Effector CD4-positive, alpha-beta T cell (primary cell): ENCODE measurements around the gene RANBP17.

ENCODE experiments used
- DNase-seq: peaks from one replicate; pipeline ENCODE4 v3.0.0-alpha.2; 2020

Gene RANBP17

DNA sequence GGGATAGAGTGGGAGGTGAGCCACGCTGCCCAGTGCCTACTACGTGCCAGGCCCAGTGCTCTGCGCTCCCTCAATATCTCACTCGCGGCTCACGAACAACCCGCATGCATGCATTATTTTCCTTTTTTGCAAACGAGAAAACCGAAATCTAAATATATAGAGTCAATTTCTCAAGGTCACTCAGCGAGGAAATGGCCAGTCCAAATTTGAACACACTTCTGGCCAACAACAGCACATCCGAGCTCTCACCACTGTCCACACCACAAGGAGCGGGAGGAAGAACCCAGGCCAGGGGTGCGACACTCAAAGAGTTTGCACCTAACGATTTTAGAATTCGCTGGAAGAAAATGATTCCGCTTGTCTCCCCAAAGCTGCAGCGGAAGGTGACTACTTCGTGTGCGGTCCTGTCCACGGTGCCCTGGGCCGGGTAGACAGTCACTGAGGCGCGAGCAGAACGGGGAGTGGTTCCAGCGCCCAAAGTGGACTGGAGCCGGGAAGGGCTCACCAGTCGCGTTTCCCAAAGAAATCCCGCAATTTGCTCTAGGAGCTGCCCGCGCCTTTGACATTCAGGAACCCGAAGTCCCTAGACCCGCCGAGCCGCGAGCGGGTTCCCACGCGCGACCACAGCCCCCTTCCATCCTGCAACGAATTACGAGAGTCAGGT lies 446.1 kb downstream of the RANBP17 start:
- DNase-seq: no peak

DNA sequence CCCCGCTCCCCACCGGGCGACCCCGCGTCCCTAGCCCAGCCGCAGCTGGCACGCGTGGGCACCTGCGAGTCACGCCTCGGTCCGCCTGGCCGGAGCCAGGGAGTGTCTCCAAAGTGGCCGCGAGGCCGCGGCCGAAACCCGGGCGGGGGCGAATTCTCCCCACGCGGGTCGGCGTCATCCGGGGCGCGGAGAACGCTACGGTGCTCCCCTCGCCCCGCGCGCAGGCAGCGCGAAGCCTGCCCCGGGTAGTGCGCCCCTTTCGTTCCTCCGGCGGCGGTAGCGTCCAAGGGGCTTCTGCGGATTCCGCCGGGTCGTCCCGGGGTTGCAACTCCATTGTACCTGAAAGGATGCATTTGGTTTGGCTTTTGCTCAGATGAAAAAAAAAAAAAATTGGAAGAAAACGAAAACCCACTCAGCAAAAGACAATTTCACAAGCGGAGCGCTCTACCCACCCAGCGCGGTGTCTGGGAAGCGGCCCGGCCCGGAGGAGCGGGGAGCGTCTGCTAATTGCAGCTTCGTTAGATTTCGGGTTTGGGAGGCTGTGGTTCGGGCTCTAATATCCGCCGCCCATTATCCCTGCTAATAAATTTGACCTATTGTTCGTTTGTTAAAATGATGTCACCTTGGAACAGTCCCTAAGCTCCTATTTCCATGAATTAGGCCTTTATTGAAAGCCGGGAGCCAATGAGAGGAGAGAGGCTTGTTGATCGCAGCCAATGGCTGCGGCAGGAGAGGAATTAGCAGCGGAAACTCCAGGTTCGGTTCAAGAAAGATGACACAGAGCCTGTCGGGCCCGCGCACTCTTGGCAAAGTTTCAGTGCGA lies 446.8 kb downstream of the RANBP17 start, which contains the start of gene TLX3:
Gene TLX3, plus strand, starts transcription at position 796 of the 823 bp plus-strand sequence. CDS start 118 bp downstream, outside the sequence.
- DNase-seq: no peak

- no peak for DNase-seq
These were observed 447.7 kb downstream of the RANBP17 start for GRCh38 chr5:171309276-171310211.

DNA sequence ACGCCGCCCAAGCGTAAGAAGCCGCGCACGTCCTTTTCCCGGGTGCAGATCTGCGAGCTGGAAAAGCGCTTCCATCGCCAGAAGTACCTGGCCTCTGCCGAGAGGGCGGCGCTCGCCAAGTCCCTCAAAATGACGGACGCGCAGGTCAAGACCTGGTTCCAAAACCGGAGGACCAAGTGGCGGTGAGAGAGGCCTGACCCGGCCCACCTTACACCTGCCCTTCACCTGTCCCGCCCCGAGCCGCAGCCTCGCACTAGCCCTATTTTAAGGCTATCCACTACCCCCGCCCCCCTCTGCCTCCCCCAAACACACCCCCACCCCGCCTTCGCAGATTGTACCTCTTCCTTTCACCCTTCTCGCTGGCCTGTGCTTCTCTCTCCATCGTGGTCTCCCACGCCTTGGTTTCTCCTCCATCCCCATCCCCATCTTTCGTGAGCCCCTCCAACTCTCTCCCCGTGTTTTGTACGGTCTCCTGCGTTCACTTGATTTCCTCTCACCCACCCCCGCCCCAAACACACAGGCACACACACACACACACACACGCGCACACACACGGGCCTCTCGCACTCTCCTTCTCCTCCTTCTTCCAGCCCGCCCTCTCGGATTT lies 448.5 kb downstream of the RANBP17 start:
- DNase-seq: no peak

DNA sequence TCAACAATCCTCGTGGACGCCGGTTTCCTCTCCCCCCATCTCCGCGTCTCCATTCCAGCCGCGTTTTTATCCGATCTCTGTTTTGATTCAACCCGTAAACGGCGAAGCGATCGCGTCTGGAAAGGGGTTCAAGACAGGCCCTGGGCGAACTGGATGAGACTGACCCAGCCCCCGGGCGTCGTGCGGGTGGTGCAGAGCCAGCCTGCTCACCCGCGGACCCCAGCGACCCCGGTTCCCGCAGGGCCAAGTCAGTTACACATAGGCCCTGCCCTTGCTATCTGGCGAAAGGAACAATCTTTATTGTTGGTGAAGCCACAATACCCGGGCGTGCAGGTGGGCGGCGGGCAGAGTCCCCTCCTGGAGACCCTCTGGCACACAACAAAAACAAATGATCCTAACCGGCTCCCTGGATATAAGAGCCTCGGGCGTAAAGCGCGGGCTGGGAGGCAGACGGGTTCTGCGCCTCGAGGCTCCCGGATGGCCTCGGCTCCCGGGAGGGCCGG lies 449.1 kb downstream of the RANBP17 start:
- DNase-seq: no peak

DNA sequence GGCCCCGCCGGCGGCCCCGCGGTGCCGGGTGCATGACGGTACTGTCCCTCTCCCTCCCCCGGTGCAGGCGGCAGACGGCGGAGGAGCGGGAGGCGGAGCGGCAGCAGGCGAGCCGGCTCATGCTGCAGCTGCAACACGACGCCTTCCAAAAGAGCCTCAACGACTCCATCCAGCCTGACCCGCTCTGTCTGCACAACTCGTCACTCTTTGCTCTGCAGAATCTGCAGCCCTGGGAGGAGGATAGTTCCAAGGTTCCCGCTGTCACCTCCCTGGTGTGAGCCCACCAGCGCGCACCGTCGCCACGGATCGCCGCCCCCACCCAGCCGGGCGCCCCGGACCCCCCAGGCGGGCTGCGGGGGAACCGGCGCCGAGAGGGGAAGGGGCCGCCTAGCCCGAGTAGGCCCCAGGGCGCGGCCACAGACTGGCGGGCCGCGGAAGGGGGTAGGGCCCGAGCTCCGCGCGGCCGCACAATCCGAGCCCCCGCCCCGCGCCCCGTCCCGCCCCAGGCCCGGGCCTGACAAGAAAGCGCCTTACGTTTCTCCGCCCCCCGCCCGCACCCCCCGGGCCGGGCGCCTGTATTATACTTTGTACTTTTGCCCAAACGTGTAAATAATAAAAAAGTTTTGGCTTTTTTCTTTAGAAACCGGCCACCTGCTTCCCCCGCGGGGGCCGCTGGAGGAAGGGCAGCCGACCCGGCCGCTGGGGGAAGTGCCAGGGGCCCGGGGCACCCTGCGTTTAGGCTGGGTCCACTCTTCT lies 449.7 kb downstream of the RANBP17 start:
- no peak for DNase-seq

DNA sequence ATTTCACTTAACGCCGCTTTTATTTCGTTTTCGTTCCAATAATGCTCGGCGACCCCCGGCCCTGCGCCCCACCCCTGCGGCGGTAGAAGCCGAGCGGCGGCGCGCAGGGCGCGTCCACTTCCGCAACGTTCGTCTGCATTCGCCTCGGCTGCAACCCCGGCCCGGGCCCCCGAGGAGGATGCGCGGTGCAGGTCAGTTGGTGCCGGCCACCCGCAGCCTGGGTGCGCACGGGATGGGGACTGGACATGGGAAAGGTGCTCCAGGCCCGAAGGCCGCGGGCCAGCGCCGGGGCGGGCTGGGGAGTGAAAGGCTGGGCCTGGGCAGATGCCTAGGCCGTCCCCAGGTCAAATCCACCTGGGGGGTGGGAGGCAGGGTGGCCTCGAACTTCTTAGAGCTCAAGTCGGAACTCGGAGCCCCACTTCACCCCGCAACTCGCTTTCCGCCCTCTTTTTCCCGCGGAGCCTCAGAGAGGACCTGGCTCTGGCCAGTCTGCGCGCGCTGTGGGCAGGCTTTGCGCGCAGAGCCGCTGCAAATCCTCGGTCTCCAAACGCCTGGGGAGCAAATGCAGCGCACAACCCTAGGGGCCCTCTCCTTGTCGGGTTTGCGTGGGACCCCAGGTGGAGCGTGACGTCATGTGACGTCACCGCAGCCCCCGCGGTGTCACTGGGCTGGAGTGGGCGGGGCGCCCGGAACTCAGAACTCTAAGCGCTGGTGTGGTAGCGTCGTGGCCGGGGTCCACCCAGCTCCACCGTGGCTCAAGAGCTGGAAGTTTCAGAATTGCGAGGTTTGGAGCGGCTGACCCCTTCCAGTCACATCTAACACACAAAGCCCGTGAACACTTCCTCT lies 450.5 kb downstream of the RANBP17 start:
- DNase-seq: no peak

GRCh38 chr5:171313481-171314206 lies 451.8 kb downstream of the RANBP17 start:
- no peak for DNase-seq

GRCh38 chr5:171314728-171315385 lies 453.0 kb downstream of the RANBP17 start:
- no peak for DNase-seq

- DNase-seq: no peak
These were observed 453.6 kb downstream of the RANBP17 start for GRCh38 chr5:171315386-171315891.

DNA sequence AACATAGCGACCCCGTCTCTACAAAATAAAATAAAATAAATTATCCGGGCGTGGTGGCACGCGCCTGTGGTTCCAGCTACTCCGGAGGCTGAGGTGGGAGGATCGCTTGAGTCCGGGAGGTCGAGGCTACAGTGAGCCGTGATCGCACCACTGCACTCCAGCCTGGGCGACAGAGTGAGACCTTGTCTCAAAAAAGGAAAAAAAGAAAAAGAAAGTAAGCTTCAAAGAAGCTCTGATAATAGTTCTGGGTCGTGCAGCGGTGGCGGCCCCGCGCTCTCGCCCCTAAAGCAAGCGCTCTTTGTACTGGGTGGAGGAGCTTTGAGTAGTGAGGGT lies 454.1 kb downstream of the RANBP17 start:
- DNase-seq: no peak

DNA sequence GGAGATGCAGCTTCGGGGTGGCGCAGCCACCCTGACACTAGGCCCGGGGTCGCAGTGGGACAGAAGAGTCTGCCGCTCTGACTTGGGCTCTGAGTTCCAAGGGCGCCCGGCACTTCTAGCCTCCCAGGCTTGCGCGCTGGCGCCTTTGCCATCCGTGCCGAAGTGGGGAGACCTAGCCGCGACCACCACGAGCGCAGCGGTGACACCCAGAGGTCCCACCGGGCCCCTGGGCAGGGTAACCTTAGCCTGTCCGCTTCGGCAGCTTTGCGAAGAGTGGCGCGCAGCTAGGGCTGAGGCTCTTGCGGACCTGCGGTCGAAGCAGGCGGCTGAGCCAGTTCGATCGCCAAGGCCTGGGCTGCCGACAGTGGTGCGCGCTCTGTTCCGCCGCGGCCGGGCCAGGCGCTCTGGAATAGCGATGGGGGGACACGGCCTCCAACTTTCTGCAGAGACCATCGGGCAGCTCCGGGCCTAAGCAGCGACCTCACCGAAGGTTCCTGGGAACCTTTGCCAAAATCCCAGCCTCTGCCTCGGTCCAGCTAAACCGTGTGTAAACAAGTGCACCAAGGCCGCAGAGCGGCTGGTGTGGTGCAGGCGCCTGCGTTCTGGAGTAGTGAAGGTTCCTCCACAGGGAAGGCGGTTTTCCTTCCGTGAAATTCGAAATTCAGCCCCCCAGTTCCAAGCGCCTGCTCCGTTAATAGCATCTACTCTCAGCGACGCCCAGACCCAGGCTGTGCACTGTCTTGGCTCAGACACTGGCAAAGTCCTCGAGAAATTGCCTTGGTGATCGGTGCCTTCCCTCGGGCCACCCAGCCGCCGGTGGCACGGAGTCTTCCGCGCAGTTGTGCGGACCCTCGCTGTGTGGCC lies 454.7 kb downstream of the RANBP17 start:
- DNase-seq: no peak

DNA sequence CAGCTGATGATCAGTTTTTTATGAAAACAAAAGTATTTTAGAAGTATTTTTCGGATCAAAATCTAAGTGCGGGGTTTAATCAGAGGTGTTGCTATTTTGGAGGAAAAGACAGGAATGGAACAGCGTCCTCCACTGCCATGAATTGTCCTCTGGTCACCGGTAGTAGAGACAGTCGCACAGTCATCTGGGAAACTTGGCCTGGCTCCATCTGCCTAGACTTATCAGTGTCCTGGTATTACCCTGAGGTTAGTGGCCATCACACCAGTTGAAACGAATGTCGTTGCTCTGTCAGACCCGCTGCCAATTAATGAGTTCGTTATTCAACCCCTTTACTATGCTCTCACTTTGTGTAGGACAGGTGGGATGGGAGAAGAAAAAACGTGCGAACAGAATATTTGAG lies 455.4 kb downstream of the RANBP17 start:
- no peak for DNase-seq

GRCh38 chr5:171318026-171318425 lies 456.2 kb downstream of the RANBP17 start:
- DNase-seq: no peak

GRCh38 chr5:171321447-171321846 lies 459.6 kb downstream of the RANBP17 start:
- no peak for DNase-seq

- DNase-seq: no peak
These were observed 460.7 kb downstream of the RANBP17 start for GRCh38 chr5:171322527-171322926.

DNA sequence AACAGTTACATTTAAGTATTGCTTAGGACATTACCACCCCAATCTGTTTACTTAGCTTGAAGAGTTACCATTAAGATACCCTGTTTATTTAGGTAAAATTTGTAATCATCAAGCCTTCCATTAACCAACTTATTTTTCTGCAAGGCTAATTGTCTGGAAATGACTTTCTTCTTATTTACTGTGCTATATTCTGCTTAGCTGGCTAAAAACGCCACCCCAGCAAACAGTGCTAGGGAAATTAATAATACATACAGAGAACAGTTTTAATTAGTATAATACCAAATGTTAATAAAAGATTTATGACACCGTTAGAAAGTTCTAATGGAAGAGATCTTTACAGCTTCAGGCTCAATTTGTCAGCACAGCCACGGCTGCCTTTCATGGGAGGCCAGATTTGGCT lies 461.2 kb downstream of the RANBP17 start:
- no peak for DNase-seq
